IPS-NIHi11 (cell line): ENCODE measurements around the gene LRRC23.

Source experiments
- DNase-seq: peaks from one replicate; pipeline ENCODE4 v3.0.0; 2012; ENCODE audit warnings: mixed read lengths, low spot score

Gene LRRC23

DNA sequence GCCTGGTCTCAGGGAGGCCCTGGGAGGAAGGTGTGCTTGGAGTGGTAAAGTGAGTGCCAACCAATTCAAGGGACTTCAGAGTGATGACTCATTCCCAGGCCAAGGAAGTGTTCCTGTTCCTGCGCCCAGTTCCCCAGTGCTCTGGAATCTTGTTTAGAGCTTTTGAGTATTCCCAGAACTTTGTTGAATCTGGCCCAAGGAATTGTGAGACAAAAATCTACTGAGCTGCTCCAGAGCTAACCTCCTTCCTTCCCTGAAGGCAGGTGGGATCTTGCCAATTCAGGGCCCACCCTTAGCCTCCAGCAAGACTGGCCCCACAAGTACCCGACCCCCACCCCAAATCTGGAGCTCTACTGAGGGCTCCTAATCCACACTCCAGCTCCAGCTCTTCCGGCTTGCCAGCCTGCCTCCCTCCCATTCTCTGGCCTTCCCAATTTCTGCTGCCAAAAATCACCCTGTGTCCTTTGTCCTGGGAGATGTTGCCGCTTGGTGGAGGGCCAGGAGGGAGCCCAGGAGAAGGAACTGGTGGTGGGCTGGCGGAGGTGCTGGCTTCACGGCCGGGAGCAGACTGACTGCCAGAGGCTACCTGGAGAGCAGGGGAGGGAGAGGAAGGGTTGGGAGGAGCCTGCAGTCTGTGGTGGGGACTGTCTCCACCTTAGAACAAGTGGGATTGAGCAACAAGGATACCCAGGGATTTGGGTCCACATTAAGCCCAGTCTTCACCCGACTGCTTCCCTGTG lies 21.1 kb downstream of the LRRC23 start:
- peak; percentile 71 for DNase-seq

DNA sequence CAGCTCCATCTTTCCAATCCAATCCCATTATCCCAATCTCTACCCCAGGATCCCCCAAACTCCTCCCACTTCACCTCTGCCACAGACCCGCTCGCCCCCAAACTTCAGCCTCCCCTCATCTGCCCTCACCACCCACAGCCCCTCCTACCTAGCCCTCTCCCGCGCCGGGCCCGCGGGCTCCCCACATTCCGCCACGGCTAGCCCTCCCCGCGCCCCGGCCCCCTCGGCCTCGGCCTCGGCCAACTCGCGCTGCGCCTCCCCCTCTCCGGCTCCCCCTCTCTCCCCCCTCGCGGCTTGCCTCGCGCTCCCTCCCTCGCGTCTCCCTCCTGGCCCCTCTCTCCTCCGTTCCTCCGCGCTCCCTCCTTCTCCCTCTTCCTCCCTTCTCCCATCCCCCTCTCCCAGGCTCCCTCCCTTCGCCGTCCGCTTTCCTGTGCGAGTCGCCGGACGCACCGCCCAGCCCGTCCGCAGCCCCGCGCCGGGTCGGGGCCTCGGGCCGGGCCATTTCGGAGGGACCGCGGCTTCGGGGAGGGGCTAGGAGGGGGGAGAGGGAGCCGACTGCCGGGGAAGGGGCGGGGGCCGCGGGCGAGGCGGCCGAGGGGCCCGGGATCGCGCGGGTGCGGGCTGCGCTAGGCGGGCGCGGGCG lies 22.9 kb downstream of the LRRC23 start, which contains the start of gene ATN1:
ATN1 (plus strand) TSS at position 581 of the 643 bp plus-strand sequence. CDS start 6,043 bp downstream, outside the sequence.
- DNase-seq = peak; percentile 84

DNA sequence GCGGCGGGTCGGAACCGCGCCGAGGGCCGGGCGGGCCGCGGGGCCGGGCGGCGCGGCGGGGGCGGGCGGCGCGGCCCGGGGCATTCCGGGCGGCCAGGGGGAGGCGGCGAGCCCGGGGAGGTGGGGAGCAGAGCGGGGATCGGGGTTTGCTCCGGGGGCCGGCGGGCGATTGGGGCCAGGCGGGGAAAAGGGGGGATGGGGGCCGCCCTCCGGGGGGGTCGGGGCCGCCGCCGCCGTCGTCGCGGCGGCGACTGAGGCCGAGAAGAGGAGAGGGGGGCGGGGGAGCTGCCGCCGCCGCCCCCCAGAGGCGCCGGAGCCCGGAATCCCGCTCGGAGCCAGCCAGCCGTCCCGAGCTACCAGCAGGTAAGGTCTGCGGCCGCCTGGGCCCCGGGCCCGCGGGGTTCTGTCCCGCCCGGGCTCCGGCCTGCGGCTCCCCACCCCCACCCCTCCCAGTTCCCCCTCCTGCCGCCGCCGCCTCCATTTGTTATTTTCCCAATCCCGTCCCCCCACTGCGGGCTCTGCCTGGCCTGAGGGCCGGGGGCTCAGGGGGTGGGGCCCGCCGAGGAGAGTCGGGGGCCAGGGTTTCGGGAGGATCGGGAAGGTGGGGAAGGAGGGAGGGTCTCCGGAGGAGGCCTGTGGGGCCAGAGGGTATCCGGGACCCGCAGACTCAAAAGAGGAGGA lies 23.5 kb downstream of the LRRC23 start:
- DNase-seq = peak; percentile 47

DNA sequence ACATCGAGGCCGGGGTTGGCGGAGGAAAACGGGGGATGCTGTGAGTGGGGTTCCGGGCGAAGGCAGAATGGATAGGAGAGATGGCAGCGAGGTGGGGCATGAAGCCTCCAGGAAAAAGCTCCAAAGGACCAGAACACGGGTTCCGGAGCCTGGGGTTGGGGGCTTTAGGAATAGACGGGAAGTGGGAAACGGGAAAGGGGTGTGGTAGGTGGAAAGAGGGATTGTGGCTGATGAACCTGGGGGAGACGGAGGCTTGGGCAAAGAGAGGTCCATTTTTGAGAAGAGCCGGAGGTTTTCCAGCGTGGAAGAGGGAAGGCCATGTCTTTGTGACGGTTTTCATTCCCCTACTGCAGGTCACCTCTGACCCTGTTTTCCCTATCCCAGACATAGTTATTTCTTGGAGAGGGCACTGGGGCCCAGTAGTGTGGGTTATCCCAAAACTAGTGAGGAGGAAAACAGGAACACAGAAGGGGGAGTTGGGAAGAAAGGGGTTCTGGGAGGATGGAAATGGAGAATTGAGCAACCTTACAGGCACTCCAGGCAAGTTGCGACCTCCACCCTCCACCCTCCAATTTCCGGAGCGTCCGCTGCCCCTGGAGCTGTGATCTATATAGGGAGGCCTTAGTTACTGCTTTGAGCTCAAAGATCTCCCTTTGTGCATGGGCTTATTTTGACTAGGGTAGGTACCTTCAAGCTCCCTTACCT lies 24.2 kb downstream of the LRRC23 start:
- no peak for DNase-seq

DNA sequence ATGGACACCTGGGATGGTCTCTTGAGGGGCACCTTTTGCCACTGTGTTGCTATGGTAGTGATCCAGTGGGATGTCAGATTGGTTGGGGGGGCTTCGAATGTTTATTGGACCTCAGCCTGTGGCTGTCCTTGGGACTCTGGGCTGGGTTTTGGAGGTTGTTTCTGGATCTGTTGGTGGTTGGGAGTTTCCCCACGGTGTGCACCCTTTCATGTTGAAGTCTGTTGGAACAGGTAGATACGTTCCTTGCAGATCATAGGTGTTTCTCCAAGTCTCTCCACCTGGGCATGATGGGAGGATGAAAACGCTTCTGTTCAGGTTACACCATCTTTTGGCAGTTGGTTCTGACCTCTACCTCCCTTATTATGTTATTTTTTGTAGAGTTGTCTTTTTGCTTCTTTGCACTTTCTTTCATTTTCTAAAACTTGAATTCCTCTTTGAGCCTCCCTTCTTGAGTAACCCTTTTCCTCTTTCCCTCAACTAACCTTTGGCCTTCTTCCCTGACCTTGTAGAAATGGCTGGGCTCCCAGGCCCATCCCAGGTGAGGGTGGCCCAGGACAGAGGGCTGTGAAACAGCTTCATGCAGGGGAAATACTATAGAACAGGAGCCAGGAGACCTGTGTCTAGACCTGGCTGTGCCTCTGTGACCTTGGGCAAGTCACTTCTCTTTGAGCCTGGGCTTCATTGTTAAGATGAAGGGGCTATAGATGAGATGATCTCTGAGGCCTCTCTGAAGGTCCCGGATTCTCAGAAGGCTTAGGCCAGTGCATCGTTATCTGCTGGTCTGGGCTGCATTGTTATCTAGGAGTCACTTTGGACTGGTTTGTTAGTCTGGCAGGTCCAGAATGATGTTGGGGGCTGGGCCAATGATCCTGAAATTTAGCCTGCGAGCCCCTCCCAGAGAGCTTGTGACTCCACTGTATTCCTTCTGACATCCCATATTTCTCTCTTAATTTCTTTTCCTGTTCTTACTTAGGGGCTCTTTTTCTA lies 25.1 kb downstream of the LRRC23 start:
- no peak for DNase-seq

DNA sequence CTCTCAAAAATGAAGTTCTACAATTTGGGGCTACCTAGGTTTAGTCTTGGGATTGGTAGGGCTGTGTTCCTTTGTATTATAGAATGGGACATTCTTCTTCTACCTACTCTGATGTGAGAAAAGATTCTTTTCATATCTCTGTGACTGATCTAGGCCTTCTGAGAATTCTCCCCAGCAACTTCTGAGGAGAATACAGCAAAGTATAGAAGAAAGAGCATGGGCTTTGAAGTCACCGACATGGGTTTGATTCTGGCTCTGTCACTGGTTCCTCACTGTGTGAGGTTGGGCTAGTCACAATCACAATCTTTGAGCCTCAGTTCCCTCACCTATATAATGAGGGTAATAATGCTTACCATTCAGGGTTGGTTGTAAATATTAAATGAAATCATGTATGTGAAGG lies 28.1 kb downstream of the LRRC23 start:
- no peak for DNase-seq

DNA sequence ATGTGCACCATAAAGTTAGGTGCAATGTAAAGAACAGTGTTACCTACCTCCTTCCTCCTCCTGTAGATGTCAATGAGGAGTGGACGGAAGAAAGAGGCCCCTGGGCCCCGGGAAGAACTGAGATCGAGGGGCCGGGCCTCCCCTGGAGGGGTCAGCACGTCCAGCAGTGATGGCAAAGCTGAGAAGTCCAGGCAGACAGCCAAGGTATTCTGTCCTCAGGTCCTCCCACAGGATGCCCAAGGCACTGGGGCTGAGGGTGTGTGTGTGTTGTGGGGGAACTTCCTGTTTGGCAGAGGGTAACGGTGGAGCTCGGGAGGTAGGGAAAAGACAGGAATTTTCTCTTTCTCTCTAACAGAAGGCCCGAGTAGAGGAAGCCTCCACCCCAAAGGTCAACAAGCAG lies 29.5 kb downstream of the LRRC23 start:
- DNase-seq = no peak

DNA sequence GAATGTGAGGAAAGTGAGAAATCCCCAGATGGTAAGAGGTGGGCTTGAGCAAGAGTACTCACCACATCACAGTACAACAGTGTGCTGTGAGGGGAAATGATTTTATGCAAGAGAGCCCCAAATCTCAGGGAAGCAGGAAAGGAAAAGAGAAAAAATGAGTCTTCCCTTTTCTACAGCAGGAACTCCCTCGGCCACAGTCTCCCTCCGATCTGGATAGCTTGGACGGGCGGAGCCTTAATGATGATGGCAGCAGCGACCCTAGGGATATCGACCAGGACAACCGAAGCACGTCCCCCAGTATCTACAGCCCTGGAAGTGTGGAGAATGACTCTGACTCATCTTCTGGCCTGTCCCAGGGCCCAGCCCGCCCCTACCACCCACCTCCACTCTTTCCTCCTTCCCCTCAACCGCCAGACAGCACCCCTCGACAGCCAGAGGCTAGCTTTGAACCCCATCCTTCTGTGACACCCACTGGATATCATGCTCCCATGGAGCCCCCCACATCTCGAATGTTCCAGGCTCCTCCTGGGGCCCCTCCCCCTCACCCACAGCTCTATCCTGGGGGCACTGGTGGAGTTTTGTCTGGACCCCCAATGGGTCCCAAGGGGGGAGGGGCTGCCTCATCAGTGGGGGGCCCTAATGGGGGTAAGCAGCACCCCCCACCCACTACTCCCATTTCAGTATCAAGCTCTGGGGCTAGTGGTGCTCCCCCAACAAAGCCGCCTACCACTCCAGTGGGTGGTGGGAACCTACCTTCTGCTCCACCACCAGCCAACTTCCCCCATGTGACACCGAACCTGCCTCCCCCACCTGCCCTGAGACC lies 31.0 kb downstream of the LRRC23 start:
- DNase-seq = no peak

DNA sequence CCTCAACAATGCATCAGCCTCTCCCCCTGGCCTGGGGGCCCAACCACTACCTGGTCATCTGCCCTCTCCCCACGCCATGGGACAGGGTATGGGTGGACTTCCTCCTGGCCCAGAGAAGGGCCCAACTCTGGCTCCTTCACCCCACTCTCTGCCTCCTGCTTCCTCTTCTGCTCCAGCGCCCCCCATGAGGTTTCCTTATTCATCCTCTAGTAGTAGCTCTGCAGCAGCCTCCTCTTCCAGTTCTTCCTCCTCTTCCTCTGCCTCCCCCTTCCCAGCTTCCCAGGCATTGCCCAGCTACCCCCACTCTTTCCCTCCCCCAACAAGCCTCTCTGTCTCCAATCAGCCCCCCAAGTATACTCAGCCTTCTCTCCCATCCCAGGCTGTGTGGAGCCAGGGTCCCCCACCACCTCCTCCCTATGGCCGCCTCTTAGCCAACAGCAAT lies 31.6 kb downstream of the LRRC23 start:
- DNase-seq = no peak

DNA sequence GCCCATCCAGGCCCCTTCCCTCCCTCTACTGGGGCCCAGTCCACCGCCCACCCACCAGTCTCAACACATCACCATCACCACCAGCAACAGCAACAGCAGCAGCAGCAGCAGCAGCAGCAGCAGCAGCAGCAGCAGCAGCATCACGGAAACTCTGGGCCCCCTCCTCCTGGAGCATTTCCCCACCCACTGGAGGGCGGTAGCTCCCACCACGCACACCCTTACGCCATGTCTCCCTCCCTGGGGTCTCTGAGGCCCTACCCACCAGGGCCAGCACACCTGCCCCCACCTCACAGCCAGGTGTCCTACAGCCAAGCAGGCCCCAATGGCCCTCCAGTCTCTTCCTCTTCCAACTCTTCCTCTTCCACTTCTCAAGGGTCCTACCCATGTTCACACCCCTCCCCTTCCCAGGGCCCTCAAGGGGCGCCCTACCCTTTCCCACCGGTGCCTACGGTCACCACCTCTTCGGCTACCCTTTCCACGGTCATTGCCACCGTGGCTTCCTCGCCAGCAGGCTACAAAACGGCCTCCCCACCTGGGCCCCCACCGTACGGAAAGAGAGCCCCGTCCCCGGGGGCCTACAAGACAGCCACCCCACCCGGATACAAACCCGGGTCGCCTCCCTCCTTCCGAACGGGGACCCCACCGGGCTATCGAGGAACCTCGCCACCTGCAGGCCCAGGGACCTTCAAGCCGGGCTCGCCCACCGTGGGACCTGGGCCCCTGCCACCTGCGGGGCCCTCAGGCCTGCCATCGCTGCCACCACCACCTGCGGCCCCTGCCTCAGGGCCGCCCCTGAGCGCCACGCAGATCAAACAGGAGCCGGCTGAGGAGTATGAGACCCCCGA lies 32.2 kb downstream of the LRRC23 start:
- DNase-seq = peak; percentile 48

DNA sequence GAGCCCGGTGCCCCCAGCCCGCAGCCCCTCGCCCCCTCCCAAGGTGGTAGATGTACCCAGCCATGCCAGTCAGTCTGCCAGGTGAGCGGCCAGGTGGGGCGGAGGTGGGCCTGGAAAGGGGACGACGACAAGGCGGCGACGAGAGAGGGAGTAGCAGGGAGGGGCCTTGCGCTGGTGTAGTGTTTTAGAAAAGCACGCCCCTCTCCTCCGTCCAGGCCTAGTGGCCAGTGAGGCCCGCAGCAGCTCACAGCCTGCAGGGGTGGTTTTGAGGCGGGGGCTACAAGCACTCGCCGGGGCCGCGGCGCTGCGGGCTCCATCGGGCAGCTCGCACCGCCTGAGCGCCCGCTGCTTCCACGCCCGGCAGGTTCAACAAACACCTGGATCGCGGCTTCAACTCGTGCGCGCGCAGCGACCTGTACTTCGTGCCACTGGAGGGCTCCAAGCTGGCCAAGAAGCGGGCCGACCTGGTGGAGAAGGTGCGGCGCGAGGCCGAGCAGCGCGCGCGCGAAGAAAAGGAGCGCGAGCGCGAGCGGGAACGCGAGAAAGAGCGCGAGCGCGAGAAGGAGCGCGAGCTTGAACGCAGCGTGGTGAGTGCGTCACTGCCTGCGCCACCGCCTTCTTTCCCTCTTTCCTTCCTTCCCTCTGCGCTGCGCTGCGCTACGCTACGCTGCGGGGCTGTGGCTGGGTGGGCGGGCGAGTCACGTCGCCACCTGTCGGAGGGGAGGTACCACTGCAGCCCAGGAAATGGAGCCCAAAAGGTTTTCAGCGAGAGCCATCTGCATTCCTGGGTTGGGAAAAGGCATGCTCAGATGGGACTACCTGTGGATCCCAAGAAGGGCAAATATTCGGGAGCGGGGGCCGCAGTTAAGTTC lies 33.1 kb downstream of the LRRC23 start:
- peak; percentile 87 for DNase-seq

DNA sequence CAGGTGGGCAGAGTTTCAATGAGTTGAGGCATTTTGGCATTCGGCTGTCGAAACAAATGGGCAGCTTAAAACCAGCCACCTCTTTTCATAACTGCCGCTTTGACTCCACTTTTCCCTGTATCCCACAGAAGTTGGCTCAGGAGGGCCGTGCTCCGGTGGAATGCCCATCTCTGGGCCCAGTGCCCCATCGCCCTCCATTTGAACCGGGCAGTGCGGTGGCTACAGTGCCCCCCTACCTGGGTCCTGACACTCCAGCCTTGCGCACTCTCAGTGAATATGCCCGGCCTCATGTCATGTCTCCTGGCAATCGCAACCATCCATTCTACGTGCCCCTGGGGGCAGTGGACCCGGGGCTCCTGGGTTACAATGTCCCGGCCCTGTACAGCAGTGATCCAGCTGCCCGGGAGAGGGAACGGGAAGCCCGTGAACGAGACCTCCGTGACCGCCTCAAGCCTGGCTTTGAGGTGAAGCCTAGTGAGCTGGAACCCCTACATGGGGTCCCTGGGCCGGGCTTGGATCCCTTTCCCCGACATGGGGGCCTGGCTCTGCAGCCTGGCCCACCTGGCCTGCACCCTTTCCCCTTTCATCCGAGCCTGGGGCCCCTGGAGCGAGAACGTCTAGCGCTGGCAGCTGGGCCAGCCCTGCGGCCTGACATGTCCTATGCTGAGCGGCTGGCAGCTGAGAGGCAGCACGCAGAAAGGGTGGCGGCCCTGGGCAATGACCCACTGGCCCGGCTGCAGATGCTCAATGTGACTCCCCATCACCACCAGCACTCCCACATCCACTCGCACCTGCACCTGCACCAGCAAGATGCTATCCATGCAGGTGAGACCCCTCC lies 34.0 kb downstream of the LRRC23 start:
- DNase-seq = no peak

DNA sequence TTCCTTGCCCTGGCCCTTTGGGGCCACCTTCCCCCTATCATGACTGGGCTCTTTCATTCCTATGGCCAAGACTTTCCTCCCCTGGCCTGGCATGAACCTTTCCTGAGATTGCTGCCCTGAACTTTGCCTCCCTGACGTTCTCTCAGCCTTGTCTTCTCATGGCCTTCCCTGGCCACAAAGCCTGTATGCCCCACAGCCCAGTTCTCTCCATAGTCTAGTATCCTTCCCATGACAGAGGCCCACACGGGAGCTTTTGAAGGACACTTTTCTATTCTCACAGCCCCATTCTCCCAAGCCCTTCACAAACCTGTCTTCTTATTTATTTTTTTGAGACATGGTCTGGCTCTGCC lies 34.5 kb downstream of the LRRC23 start:
- no peak for DNase-seq

DNA sequence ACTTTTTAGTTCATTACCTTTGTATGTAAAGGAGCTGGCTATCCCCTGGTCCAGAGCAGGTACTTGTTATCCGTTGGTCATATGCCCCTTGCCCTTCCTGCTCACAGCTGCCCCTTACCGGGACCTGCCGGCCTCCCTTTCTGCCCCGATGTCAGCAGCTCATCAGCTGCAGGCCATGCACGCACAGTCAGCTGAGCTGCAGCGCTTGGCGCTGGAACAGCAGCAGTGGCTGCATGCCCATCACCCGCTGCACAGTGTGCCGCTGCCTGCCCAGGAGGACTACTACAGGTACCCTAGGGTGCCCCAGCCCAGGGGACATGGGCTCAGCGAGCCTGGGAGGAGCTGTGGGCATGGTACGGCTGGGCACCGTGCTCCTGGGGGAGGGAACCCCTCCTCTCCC lies 36.6 kb downstream of the LRRC23 start:
- no peak for DNase-seq

DNA sequence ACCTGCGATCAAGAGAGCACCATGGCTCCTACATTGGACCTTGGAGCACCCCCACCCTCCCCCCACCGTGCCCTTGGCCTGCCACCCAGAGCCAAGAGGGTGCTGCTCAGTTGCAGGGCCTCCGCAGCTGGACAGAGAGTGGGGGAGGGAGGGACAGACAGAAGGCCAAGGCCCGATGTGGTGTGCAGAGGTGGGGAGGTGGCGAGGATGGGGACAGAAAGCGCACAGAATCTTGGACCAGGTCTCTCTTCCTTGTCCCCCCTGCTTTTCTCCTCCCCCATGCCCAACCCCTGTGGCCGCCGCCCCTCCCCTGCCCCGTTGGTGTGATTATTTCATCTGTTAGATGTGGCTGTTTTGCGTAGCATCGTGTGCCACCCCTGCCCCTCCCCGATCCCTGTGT lies 37.2 kb downstream of the LRRC23 start:
- no peak for DNase-seq

DNA sequence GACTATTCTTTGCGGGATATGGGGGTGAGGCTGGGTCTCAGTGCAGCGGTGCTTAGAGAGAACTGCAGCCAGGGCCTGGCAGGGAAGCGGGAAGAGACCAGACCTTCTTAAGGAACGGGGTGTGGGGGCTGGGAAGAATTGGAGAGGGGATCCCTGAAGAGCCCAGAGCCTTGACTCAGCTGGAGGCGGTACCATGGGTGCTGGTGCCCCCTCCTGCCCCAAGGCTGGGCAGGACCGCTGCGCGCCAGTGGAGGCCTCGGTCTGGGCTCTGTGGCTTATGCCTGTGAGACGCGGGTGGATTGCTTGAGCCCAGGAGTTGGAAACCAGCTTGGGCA lies 37.7 kb downstream of the LRRC23 start:
- DNase-seq = no peak

DNA sequence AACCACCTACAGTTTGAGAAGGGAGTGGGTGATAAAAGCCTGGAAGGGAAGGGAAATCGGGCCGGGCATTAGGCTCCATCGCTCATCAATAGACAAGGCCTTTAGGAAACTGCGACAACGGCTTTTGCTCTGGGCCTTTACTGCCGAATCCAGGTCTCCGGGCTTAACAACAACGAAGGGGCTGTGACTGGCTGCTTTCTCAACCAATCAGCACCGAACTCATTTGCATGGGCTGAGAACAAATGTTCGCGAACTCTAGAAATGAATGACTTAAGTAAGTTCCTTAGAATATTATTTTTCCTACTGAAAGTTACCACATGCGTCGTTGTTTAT lies 38.7 kb downstream of the LRRC23 start:
- DNase-seq = peak; percentile 84
